A673 (cell line): ENCODE data around the gene SPI1. TPM values are rescaled to one million over a fixed set of nuclear protein-coding genes. Genes with fewer than 3 reads are reported as not detected.

ENCODE experiments used
- Bru-seq: library from RNA; stranded (reverse); fragments of 400-500 nt; gene quantifications from one replicate; lab custom pipeline; 2021; lab: Mats Ljungman, UMichigan
- BruChase-seq, 2 experiments: library from RNA; stranded (reverse); fragments of 400-500 nt; gene quantifications; one replicate each; lab custom pipeline; 2021; lab: Mats Ljungman, UMichigan
- BruUV-seq: library from RNA; stranded (reverse); fragments of 400-500 nt; replicated peaks from 2 replicates; lab custom pipeline; 2021; lab: Mats Ljungman, UMichigan
- CTCF ChIA-PET: fragments of 300-600 bp; sonication (Branson Sonifier 250); formaldehyde crosslinking; loops from one replicate; lab custom pipeline; 2022; ENCODE audit warnings: antibody characterized with exemption; lab: Charles Lee
- POLR2A ChIA-PET: fragments of 300-600 bp; sonication (Branson Sonifier 250); formaldehyde crosslinking; loops from one replicate; lab custom pipeline; 2022; ENCODE audit warnings: antibody characterized with exemption; ENCODE audit not compliant: low non-redundant PET; lab: Charles Lee
- DNase-seq: peaks from one replicate; pipeline ENCODE4 v3.0.0-alpha.2; 2015; ENCODE audit warnings: low spot score
- H3K27ac ChIP-seq: fragments of 200-600 bp; sonication (generic); 2 replicates; pipeline ENCODE4 v1.5.1; 2016; ENCODE audit warnings: mixed run types, low read depth, mild to moderate bottlenecking, mixed read lengths, antibody characterized with exemption, low read length; ENCODE audit not compliant: poor library complexity, severe bottlenecking
- H3K27me3 ChIP-seq: fragments of 200-600 bp; sonication (generic); replicated peaks from 2 replicates; pipeline ENCODE4 v1.6.1; 2017; ENCODE audit warnings: mixed run types, low read depth, mild to moderate bottlenecking, mixed read lengths, antibody characterized with exemption, low read length; ENCODE audit not compliant: insufficient read depth, poor library complexity
- H3K36me3 ChIP-seq: fragments of 200-600 bp; sonication (generic); 2 replicates; pipeline ENCODE4 v1.6.1; 2016; ENCODE audit warnings: mixed run types, mild to moderate bottlenecking, mixed read lengths, antibody characterized with exemption, low read length; ENCODE audit not compliant: insufficient read depth, poor library complexity, severe bottlenecking
- H3K4me1 ChIP-seq: fragments of 200-600 bp; sonication (generic); 2 replicates; pipeline ENCODE4 v1.6.1; 2017; ENCODE audit warnings: mixed run types, mild to moderate bottlenecking, mixed read lengths, antibody characterized with exemption, low read length; ENCODE audit not compliant: insufficient read depth, poor library complexity, severe bottlenecking
- H3K4me3 ChIP-seq: fragments of 200-600 bp; sonication (generic); 2 replicates; pipeline ENCODE4 v1.5.1; 2016; ENCODE audit warnings: low read depth, mixed run types, mild to moderate bottlenecking, mixed read lengths, low read length; ENCODE audit not compliant: poor library complexity, severe bottlenecking
- H3K9me3 ChIP-seq: fragments of 200-600 bp; sonication (generic); 2 replicates; pipeline ENCODE4 v1.6.1; 2016; ENCODE audit warnings: mixed run types, low read depth, mild to moderate bottlenecking, mixed read lengths, antibody characterized with exemption, low read length; ENCODE audit not compliant: poor library complexity, severe bottlenecking
- CTCF ChIP-seq: fragments of 300-800, 200-600 bp; sonication (generic); conservative IDR thresholded peaks from 2 replicates; pipeline ENCODE4 v1.5.1; 2017; ENCODE audit warnings: low read depth, mild to moderate bottlenecking, antibody characterized with exemption, low read length, moderate library complexity, mixed read lengths
- EZH2 ChIP-seq: fragments of 200-600 bp; sonication (generic); IDR thresholded peaks from 2 replicates; pipeline ENCODE4 v1.6.1; 2017; ENCODE audit warnings: borderline replicate concordance, low read depth, mild to moderate bottlenecking, mixed read lengths, antibody characterized with exemption, low read length; ENCODE audit not compliant: poor library complexity, severe bottlenecking
- intact Hi-C: fragments of 100-400 bp; cut with micrococcal nuclease; formaldehyde crosslinking; loops from one replicate; pipeline ENCODE4 v1.10.0; 2022; ENCODE audit not compliant: unreplicated experiment
- long read RNA-seq: library from polyadenylated mRNA; stranded (forward); transcript quantifications from one replicate; pipeline ENCODE4 v2.0.0, GENCODE V29; 2022
- total RNA-seq: library from RNA; stranded (reverse); gene quantifications from 2 replicates; pipeline ENCODE4 v1.2.3, GENCODE V29; 2021

Gene SPI1
- total RNA-seq = not detected in 2 replicates
- not detected for Bru-seq, nascent RNA
- percentile 9 among the genes with signal in this experiment for BruChase-seq, experiment 1, labeled RNA remaining after a 2-hour chase
- BruChase-seq, experiment 2, labeled RNA remaining after a 6-hour chase = percentile 13 among the genes with signal in this experiment
- long read RNA-seq = 0 reads

- Histone ChIP-seq H3K27ac (no peak within 1 kb of the TSS), H3K4me1 (no peaks in the 10 kb centered on the region), H3K27me3 (no peaks in the 10 kb centered on the region), H3K4me3 (no peak within 1 kb of the TSS), H3K9me3 (no peaks in the 10 kb centered on the region), H3K36me3 (no peaks in the 10 kb centered on the region)
- DNase-seq = no peak
- TF ChIP-seq CTCF (no peak), EZH2 (no peak)
- intact Hi-C loops = loop anchor here (10.0 kb wide), 1 partner anchor 737 kb away; no protein-coding TSS in a partner anchor
- no TSS peak for BruUV-seq
- ChIA-PET CTCF (no interaction called here), POLR2A (interaction anchor here (0.6 kb wide), 1 partner anchor 76 kb away, joined by 11 read pairs; no protein-coding TSS in a partner anchor)
Measured at GRCh38 chr11:47378010-47378835, at the start of gene SPI1. SPI1 (minus strand) TSS chr11:47378547; CDS start chr11:47378353, 194 bp downstream.

DNA sequence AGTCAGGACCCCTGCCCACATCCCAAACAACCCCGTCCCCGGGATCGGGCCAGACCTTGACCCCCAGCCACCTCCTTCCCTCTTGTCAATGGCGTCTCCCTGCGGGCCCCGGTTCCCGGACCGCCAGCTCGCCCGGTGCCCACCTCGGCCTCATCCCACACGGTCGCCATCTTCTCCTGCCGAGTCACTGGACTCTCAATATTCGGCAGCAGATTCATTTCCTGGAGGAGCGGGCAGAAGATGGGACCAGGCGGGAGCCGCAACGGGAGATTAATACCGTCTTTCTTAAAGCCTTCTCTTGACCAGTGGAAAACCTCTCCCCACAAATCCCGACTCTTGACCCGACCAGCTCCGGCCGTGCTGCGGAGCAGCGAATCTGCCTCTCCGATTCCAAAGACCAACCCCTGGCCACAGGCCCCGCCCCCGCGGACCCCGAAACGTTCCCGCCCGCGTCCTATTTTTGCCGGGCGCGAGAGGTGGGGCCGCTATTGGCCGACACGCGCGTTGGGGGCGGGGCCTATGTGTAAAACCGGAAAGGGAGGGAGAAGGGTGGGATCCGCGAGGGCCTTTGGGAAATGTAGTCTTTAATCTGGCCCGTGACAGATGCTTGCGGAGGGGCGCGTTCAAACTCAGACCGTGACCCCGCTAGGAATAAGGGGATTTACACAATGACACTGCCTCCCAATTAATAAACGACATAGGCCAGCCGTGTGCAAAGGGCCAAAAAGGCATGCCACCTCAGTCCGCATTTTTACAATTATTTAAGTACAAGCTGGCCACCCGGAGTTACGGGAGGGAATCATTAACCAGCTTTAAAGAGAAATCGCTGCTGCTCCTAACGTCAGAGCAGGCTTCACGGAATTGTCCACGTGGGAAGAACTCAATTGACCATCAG, 48.0 kb upstream of the SPI1 start, which contains the start of gene PSMC3:
PSMC3 (minus strand) TSS at position 378 of the 895 bp plus-strand sequence; CDS start at position 218, 160 bp downstream.
- peak; percentile 100 for DNase-seq
- TF ChIP-seq CTCF (no peak), EZH2 (no peak)
- Histone ChIP-seq H3K4me3 (peak within 1 kb of the TSS; percentile 78), H3K36me3 (peaks cover 41% of the 10 kb centered on the region), H3K27ac (peak within 1 kb of the TSS; percentile 98), H3K4me1 (peaks cover 14% of the 10 kb centered on the region), H3K9me3 (no peaks in the 10 kb centered on the region), H3K27me3 (no peaks in the 10 kb centered on the region)
- no TSS peak for BruUV-seq
- intact Hi-C loops = no loop called here
- ChIA-PET POLR2A (no interaction called here), CTCF (interaction anchor here (0.6 kb wide), 1 partner anchor 21 kb away, joined by 3 read pairs; no protein-coding TSS in a partner anchor)

DNA sequence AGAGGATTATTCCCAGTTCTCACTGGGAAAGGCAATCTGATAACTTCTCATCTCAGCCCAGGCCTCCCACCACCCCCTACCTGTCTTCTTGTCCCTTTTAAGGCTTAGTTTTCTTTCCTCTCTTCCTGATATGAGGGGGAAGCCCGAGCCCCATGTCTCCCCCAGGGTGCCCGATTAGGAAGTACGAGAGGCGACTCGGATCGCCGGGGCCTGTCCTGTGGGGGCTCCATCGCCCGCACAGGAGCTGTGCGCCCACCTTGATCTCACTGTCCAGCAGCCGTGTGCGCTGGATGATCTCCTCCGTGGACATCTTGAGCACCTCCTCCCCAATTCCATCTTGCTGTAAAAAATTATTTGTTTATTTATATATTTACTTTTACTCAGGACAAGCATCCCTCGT, 47.3 kb upstream of the SPI1 start:
- H3K9me3 ChIP-seq = no peaks in the 10 kb centered on the region
- H3K27ac ChIP-seq = peak overlapping the region; percentile 98
- DNase-seq = no peak
- H3K36me3 ChIP-seq = peaks cover 48% of the 10 kb centered on the region
- peaks cover 14% of the 10 kb centered on the region for H3K4me1 ChIP-seq
- no peaks in the 10 kb centered on the region for H3K27me3 ChIP-seq
- ChIA-PET CTCF (no interaction called here), POLR2A (no interaction called here)
- no peak for TF ChIP-seq CTCF
- TF ChIP-seq EZH2 = no peak
- intact Hi-C loops = no loop called here
- peak overlapping the region; percentile 78 for H3K4me3 ChIP-seq
- BruUV-seq = TSS peak; percentile 72
